Measurements from ENCODE around the gene GDPD3. TPM values are rescaled to one million over a fixed set of nuclear protein-coding genes. Genes with fewer than 3 reads are reported as not detected.

The GDPD3 gene
- polyA plus RNA-seq, 1 donor (not counting 4 experiments of a cell fraction or from before 2014, with no cell fraction given), result 1.1 TPM

DNA sequence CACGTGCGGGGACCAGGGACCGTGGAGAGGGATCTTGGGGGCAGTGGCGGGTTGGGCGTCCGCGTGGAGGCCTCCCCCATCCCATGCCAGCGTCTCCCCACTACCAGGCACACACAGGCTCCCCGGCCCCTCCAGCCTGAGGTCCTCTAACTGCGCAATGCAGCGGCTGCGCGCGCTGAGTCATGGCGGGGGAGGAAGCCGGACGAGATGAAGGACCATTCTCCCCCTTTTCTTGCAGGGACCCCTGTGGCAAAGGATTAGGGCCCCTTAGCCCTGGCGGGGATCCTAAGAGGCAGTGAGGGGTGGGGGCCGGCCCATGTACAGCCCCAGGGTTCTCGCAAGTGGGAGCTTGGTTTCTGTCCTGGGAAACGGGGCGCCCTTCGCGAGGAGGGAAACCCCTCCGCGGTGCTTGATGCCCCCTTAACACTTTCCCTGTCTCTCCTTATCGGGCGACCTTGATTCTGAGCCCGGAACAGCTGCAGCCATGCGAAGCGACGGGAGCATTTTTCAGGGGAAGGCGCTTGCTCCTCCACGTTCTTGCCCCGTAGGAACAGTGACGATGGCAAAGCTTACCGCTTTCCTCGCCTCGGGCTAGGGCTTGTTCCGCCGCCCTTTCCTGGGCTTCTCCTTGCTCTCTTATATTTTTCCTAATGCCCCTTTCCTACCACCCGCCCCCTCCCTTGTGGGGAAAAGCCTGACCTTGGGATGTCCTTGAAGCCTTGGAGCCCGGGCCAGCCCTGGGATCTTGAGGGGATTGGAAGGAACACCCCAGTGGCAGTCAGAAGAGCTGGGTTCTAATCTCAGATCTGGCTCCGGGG is 47.2 kb downstream of the GDPD3 start:
- no peak for DNase-seq (ENCODE audit: low read depth, low spot score)
- no peak overlapping the region for H2AFZ ChIP-seq (ENCODE audit: control insufficient read depth, low read length)

DNA sequence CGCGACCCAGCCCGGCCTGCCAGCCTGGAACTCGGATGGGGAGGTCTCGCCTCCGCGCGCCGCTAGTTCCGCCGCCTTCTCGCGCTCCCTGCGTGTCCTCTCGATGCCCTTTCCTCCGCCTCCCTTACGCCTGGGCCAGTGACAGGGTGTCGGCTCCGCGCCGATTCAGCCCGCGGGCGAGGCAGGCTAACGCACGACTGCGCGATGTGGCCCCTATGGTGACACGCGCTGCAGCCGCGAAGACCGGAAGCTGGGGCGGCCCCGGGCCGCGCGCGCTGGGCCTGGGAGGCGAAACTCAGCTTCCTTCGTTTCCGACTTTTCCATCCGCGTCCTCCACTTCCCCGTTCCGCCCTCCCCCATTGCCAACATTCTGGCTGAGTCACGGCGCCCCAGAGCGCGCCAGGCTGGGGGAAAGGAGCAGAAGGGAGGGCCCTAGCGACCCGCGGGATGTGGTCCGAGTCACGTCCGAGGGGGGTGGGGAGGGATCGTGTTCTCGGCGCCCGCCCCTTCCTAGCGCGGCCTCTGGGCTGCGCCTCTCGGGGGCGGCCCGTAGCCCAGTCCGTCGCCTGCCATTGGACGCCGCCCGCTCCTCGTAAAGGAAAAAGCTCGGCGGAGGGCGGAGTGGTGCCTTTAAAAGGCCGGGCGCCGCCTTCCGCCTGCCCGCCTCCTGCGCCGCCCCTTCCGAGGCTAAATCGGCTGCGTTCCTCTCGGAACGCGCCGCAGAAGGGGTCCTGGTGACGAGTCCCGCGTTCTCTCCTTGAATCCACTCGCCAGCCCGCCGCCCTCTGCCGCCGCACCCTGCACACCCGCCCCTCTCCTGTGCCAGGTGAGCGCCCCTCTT is 48.0 kb downstream of the GDPD3 start, which contains the start of gene ALDOA:
ALDOA (plus strand) TSS at position 659 of the 841 bp plus-strand sequence. CDS start 1,138 bp downstream, outside the sequence.
- DNase-seq (ENCODE audit: low read depth, low spot score), result peak; percentile 79
- Histone ChIP-seq H3K9ac (ENCODE audit: control insufficient read depth, extremely low read depth, insufficient read depth, low read length) (peak within 1 kb of the TSS; percentile 95), H4K20me1 (ENCODE audit: control insufficient read depth, extremely low read depth, insufficient read depth, low read length) (peaks cover 36% of the 10 kb centered on the region), H3K27ac (ENCODE audit: control insufficient read depth, insufficient read depth, low read length) (peak within 1 kb of the TSS; percentile 92), H3K4me2 (ENCODE audit: control insufficient read depth, extremely low read depth, insufficient read depth, low read depth, low read length) (peak within 1 kb of the TSS; percentile 97), H3K4me1 (ENCODE audit: control insufficient read depth, extremely low read depth, insufficient read depth, low read length) (peaks cover 35% of the 10 kb centered on the region), H3K4me3 (ENCODE audit: control insufficient read depth in 2 of 3, extremely low read depth in 1 of 3, insufficient read depth in 2 of 3, low read depth in 1 of 3, low read length in 3 of 3) (peak within 1 kb of the TSS; percentile 87 to 98 (median 96)), H3K9me3 (ENCODE audit: control insufficient read depth, low read depth, low read length) (no peaks in the 10 kb centered on the region), H3K36me3 (ENCODE audit: control insufficient read depth in 2 of 2, extremely low read depth in 1 of 2, insufficient read depth in 2 of 2, low read length in 2 of 2) (peaks cover 33 to 37% of the 10 kb centered on the region in 2 experiments), H3K79me2 (ENCODE audit: control insufficient read depth, insufficient read depth, low read length) (peaks cover 51% of the 10 kb centered on the region), H3K9me1 (ENCODE audit: control insufficient read depth, extremely low read depth, insufficient read depth, low read length) (no peaks in the 10 kb centered on the region), H3K27me3 (ENCODE audit: control insufficient read depth, extremely low read depth, insufficient read depth, low read length) (no peaks in the 10 kb centered on the region), H2AFZ (ENCODE audit: control insufficient read depth, low read length) (peak within 1 kb of the TSS; percentile 69)
- dilution Hi-C loops (cut with MboI; ENCODE audit: extremely low pct_ligation_motif_present, low sequenced_read_pairs), result no loop called here
- TF ChIP-seq EZH2 (IDR thresholded peaks at IDR 0.05; ENCODE audit: low read length), result no peak
- FAIRE-seq, result no peak

More for the DNA sequence above, 47.2 kb downstream of the GDPD3 start:
- Histone ChIP-seq H3K36me3 (ENCODE audit: control insufficient read depth in 2 of 2, extremely low read depth in 1 of 2, insufficient read depth in 2 of 2, low read length in 2 of 2) (peaks cover 39 to 42% of the 10 kb centered on the region in 2 experiments), H3K9me3 (ENCODE audit: control insufficient read depth, low read depth, low read length) (no peaks in the 10 kb centered on the region), H3K4me2 (ENCODE audit: control insufficient read depth, extremely low read depth, insufficient read depth, low read depth, low read length) (peak overlapping the region; percentile 97), H3K79me2 (ENCODE audit: control insufficient read depth, insufficient read depth, low read length) (peaks cover 54% of the 10 kb centered on the region), H3K9ac (ENCODE audit: control insufficient read depth, extremely low read depth, insufficient read depth, low read length) (peak overlapping the region; percentile 95), H3K27ac (ENCODE audit: control insufficient read depth, insufficient read depth, low read length) (peak overlapping the region; percentile 92), H3K9me1 (ENCODE audit: control insufficient read depth, extremely low read depth, insufficient read depth, low read length) (no peaks in the 10 kb centered on the region), H3K4me1 (ENCODE audit: control insufficient read depth, extremely low read depth, insufficient read depth, low read length) (peaks cover 35% of the 10 kb centered on the region), H3K4me3 (ENCODE audit: control insufficient read depth in 2 of 3, extremely low read depth in 1 of 3, insufficient read depth in 2 of 3, low read depth in 1 of 3, low read length in 3 of 3) (peak overlapping the region; percentile 87 to 98 (median 96)), H4K20me1 (ENCODE audit: control insufficient read depth, extremely low read depth, insufficient read depth, low read length) (peaks cover 40% of the 10 kb centered on the region), H3K27me3 (ENCODE audit: control insufficient read depth, extremely low read depth, insufficient read depth, low read length) (no peaks in the 10 kb centered on the region)
- TF ChIP-seq EZH2 (IDR thresholded peaks at IDR 0.05; ENCODE audit: low read length), result no peak
- TF ChIP-seq, protein P1, sequence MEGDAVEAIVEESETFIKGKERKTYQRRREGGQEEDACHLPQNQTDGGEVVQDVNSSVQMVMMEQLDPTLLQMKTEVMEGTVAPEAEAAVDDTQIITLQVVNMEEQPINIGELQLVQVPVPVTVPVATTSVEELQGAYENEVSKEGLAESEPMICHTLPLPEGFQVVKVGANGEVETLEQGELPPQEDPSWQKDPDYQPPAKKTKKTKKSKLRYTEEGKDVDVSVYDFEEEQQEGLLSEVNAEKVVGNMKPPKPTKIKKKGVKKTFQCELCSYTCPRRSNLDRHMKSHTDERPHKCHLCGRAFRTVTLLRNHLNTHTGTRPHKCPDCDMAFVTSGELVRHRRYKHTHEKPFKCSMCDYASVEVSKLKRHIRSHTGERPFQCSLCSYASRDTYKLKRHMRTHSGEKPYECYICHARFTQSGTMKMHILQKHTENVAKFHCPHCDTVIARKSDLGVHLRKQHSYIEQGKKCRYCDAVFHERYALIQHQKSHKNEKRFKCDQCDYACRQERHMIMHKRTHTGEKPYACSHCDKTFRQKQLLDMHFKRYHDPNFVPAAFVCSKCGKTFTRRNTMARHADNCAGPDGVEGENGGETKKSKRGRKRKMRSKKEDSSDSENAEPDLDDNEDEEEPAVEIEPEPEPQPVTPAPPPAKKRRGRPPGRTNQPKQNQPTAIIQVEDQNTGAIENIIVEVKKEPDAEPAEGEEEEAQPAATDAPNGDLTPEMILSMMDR (optimal IDR thresholded peaks at IDR 0.05 in 1 of 3, IDR thresholded peaks at IDR 0.05 in 1 of 3, conservative IDR thresholded peaks at IDR 0.05 in 1 of 3; ENCODE audit: extremely low read depth in 1 of 3, insufficient read depth in 2 of 3, low read length in 3 of 3), result no peak
- no peak for FAIRE-seq
- dilution Hi-C loops (cut with MboI; ENCODE audit: extremely low pct_ligation_motif_present, low sequenced_read_pairs), result no loop called here

All from keratinocyte (primary cell).